ENCODE results near the gene CCDC171.

- no peak for TF ChIP-seq TEAD4 (IDR thresholded peaks at IDR 0.05)
- TF ChIP-seq EGR1 (IDR thresholded peaks at IDR 0.05): no peak
- TF ChIP-seq NFIC (IDR thresholded peaks at IDR 0.05): no peak
Measured at GRCh38 chr9:15640121-15640520, 87.3 kb downstream of the CCDC171 start.
